Measurements from ENCODE around the gene RTKN. TPM values are rescaled to one million over a fixed set of nuclear protein-coding genes. Genes with fewer than 3 reads are reported as not detected.
A peak's percentile ranks its signal among the peaks of the same experiment; 100 is the strongest.

RTKN gene
- total and polyA plus RNA-seq, 2 of the 13 experiments (the other 11 are each of a cell fraction or from before 2014, with no cell fraction given): 159 to 166 TPM

DNA sequence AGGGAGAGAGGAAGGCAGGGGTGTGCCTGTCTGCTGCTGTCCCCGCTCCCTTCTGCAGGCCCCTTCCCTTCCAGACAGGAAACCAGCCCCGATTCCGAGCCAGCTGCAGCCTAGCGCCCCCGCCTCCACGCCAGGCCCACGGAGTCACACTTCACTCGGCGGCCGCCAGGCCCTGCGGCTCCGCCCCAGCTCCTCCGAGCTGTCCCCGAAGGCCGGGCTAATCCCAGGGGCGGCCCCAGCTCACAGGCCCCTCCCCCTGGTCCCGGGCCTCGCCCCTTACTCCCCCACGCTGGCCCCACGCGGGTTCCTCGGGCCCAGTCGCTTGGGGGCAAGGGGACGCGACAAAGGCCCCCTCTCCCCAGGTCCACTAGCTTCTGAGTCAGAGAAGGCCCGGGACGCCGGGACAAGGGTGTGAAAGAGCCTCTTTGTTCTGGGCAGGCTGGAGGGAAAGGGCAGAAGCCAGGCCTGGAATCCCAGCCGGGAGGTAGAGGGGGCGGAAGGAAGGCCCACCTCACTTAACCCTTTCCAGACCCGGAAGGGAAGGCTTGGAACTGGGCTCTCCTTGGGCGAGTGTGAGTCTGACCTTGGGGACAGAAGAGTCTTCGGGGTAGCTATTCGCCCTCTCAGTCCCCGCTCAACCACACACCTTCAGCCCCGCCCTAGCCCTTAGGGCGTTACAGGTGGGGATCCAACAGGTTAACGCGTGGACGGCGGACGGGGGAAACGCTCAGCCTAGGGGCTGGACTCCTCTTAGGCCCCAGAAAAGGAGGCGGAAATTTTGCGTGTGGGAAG lies 1.2 kb downstream of the RTKN start:
- H2AFZ ChIP-seq (ENCODE audit: low read length): no peak overlapping the region
- H3K27ac ChIP-seq (ENCODE audit: extremely low read length, insufficient read depth, low read length): peak overlapping the region; percentile 91
- H3K4me2 ChIP-seq (ENCODE audit: low read depth, low read length): peak overlapping the region; percentile 95
- H3K4me1 ChIP-seq (ENCODE audit: insufficient read depth, low read length): peaks cover 66% of the 10 kb centered on the region
- H3K9ac ChIP-seq (ENCODE audit: insufficient read depth, low read depth, low read length): peak overlapping the region; percentile 91
- no peaks in the 10 kb centered on the region; a peak in 1 of 5 replicates for H3K27me3 ChIP-seq (ENCODE audit: control insufficient read depth in 1 of 2, insufficient read depth in 2 of 2, low read length in 2 of 2)
- intact Hi-C loops (cut with micrococcal nuclease; ENCODE audit: unreplicated experiment): loop anchor here (1.0 to 2.0 kb wide), 5 partner anchors 10 to 60 kb away; partner anchors contain the start of gene WBP1
- H3K36me3 ChIP-seq (replicated peaks in 1 of 2; ENCODE audit: control insufficient read depth in 1 of 2, insufficient read depth in 2 of 2, low read length in 2 of 2): peaks cover 19 to 40% of the 10 kb centered on the region in 2 experiments
- under 1% methylated on average over 30 of the region's 45 CpGs for WGBS (ENCODE audit: low lambda C conversion rate)
- DNase-seq (ENCODE audit: low spot score) (peak; percentile 95), ATAC-seq (peak; percentile 80), FAIRE-seq (peak; percentile 58)
- ChIA-PET CTCF (ENCODE audit: low intra/inter-chr PET ratio, low total read pairs) (interaction anchor here (0.6 kb wide), 1 partner anchor 19 kb away, joined by 3 read pairs; the partner anchor contains the start of genes C2orf81 and WDR54), POLR2A (interaction anchor here (0.5 to 11.6 kb wide), 20 partner anchors 8 to 704 kb away, joined by 3 to 342 read pairs (median 8); partner anchors contain the start of genes AUP1, C2orf81, CCDC142 and DQX1)
- H4K20me1 ChIP-seq (ENCODE audit: insufficient read depth, low read length): peaks cover 43% of the 10 kb centered on the region
- in situ Hi-C loops (cut with HindIII; ENCODE audit: extremely low pct_ligation_motif_present, low pct_unique_long_range_greater_than_20kb): no loop called here
- H3K9me3 ChIP-seq (ENCODE audit: low read length): no peaks in the 10 kb centered on the region
- H3K79me2 ChIP-seq (ENCODE audit: insufficient read depth, low read length): peaks cover 63% of the 10 kb centered on the region
- TSS peak; percentile 93 for BruUV-seq (replicated peaks)
- peak overlapping the region; percentile 76 to 94 (median 93) for H3K4me3 ChIP-seq (replicated peaks in 1 of 3; ENCODE audit: insufficient read depth in 1 of 3, low read depth in 2 of 3, low read length in 3 of 3)
- TF ChIP-seq ZNF710 (CRISPR knock-in tag; IDR thresholded peaks at IDR 0.05; ENCODE audit: borderline replicate concordance) (peak; percentile 86), FUBP1 (CRISPR knock-in tag; IDR thresholded peaks at IDR 0.05; ENCODE audit: borderline replicate concordance) (no peak), MEIS2 (CRISPR knock-in tag; IDR thresholded peaks at IDR 0.05) (0 out of 2 replicates have a peak, but pooled peaks have one; percentile 57), HNRNPH1 (optimal IDR thresholded peaks at IDR 0.05; ENCODE audit: low read depth, low read length) (no peak), NCOA5 (CRISPR knock-in tag; IDR thresholded peaks at IDR 0.05) (peak; percentile 64; the same call in 1 of the 2 replicates), KLF15 (CRISPR knock-in tag; IDR thresholded peaks at IDR 0.05; ENCODE audit: borderline replicate concordance) (peak; percentile 82), KDM6A (CRISPR knock-in tag; IDR thresholded peaks at IDR 0.05; ENCODE audit: low read depth) (no peak; the same call in 1 of the 2 replicates)
- TF ChIP-seq, protein P1, sequence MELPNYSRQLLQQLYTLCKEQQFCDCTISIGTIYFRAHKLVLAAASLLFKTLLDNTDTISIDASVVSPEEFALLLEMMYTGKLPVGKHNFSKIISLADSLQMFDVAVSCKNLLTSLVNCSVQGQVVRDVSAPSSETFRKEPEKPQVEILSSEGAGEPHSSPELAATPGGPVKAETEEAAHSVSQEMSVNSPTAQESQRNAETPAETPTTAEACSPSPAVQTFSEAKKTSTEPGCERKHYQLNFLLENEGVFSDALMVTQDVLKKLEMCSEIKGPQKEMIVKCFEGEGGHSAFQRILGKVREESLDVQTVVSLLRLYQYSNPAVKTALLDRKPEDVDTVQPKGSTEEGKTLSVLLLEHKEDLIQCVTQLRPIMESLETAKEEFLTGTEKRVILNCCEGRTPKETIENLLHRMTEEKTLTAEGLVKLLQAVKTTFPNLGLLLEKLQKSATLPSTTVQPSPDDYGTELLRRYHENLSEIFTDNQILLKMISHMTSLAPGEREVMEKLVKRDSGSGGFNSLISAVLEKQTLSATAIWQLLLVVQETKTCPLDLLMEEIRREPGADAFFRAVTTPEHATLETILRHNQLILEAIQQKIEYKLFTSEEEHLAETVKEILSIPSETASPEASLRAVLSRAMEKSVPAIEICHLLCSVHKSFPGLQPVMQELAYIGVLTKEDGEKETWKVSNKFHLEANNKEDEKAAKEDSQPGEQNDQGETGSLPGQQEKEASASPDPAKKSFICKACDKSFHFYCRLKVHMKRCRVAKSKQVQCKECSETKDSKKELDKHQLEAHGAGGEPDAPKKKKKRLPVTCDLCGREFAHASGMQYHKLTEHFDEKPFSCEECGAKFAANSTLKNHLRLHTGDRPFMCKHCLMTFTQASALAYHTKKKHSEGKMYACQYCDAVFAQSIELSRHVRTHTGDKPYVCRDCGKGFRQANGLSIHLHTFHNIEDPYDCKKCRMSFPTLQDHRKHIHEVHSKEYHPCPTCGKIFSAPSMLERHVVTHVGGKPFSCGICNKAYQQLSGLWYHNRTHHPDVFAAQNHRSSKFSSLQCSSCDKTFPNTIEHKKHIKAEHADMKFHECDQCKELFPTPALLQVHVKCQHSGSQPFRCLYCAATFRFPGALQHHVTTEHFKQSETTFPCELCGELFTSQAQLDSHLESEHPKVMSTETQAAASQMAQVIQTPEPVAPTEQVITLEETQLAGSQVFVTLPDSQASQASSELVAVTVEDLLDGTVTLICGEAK (IDR thresholded peaks at IDR 0.05): no peak
- TF ChIP-seq, protein P1 (CRISPR knock-in tag; IDR thresholded peaks at IDR 0.05): peak; percentile 62; the same call in 1 of the 2 replicates
